Body of pancreas (tissue), 4 donors: ENCODE data around the gene ANTXR2.

Experiments
- POLR2A ChIP-seq, 3 donors: fragments of 450-650 bp; IDR thresholded peaks; one replicate each; pipeline ENCODE4 v1.6.1; 2016; ENCODE audit warnings: antibody characterized with exemption in 3 of 3, mild to moderate bottlenecking in 2 of 3
- TF ChIP-seq, protein P1 (sequence below), 7 experiments: fragments of 450-650 bp in 4 of 7; fragments of 200-600 bp in 3 of 7; sonication (generic) in 3 of 7; IDR thresholded peaks; one replicate each; pipeline ENCODE4 v1.5.1; 2016 to 2019; ENCODE audit warnings: antibody characterized with exemption in 7 of 7

DNA sequence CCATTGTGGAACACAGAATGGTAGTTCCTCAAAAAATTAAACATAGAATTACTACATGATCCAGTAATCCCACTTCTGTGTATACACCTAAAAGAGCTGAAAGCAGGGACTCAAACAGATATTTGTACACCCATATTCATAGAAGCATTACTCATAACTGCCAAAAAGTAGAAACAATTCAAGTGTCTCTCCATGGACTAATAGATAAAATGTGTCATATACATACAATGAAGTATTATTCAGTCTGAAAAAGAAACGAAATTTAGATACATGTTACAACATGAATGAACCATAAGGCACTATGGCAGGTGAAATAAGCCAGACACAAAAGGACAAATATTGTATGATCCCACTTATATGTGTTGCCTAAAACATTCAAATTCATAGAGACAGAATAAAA is 145.1 kb downstream of the ANTXR2 start:
- TF ChIP-seq, protein P1, sequence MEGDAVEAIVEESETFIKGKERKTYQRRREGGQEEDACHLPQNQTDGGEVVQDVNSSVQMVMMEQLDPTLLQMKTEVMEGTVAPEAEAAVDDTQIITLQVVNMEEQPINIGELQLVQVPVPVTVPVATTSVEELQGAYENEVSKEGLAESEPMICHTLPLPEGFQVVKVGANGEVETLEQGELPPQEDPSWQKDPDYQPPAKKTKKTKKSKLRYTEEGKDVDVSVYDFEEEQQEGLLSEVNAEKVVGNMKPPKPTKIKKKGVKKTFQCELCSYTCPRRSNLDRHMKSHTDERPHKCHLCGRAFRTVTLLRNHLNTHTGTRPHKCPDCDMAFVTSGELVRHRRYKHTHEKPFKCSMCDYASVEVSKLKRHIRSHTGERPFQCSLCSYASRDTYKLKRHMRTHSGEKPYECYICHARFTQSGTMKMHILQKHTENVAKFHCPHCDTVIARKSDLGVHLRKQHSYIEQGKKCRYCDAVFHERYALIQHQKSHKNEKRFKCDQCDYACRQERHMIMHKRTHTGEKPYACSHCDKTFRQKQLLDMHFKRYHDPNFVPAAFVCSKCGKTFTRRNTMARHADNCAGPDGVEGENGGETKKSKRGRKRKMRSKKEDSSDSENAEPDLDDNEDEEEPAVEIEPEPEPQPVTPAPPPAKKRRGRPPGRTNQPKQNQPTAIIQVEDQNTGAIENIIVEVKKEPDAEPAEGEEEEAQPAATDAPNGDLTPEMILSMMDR (IDR thresholded peaks at IDR 0.05): no peak
- no peak for TF ChIP-seq POLR2A (IDR thresholded peaks at IDR 0.05)
